ENCODE data around the gene SEMG1. TPM values are rescaled to one million over a fixed set of nuclear protein-coding genes. Genes with fewer than 3 reads are reported as not detected.

SEMG1 gene
- total and polyA plus RNA-seq, 2 of the 8 experiments (the other 6 are each of a cell fraction or from before 2014, with no cell fraction given), result 3.0 to 5.8 TPM

DNA sequence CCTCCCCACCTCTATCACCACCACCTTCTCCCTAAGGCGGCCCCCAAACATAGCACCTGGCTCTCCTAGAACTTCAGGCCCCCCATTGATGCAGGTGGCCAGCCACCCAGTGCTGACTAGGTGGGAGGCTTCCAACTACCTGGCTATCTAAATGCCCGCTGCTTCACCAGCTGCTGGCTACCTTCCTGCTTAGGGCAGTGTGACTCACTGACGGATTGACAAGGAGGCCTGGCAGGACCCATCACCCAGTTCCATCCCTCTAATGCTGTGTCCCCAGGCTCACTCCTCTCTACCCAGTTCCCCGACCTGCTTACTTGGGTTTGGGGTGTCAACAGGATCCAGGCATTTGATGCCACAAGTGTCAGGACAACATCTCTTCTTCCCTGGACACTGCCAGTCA, 46.4 kb downstream of the SEMG1 start:
- no peak overlapping the region for H2AFZ ChIP-seq (ENCODE audit: low read length)
- no peaks in the 10 kb centered on the region for H4K20me1 ChIP-seq (replicated peaks in 1 of 2; ENCODE audit: control insufficient read depth in 1 of 2, insufficient read depth in 2 of 2, low read length in 2 of 2)
- H3K79me2 ChIP-seq (ENCODE audit: control insufficient read depth in 1 of 2, insufficient read depth in 2 of 2, low read length in 2 of 2), result no peaks in the 10 kb centered on the region
- H3K18ac ChIP-seq (ENCODE audit: extremely low read depth, low read length), result no peak overlapping the region
- H3K4me2 ChIP-seq (ENCODE audit: insufficient read depth in 1 of 2, low read depth in 2 of 2, low read length in 2 of 2), result no peak overlapping the region
- no peak overlapping the region for H2BK12ac ChIP-seq (ENCODE audit: low read depth, low read length)
- H3K23ac ChIP-seq (ENCODE audit: insufficient read length), result no peak overlapping the region
- H4K8ac ChIP-seq (ENCODE audit: extremely low read depth, insufficient read depth, low read length), result no peak overlapping the region
- H3K4me1 ChIP-seq (replicated peaks in 1 of 4; ENCODE audit: control insufficient read depth in 3 of 4, insufficient read depth in 4 of 4, low read length in 3 of 4), result peaks cover 0 to under 1% (median 0%) of the 10 kb centered on the region in 4 experiments; a peak in 2 of 7 replicates
- no peak overlapping the region for H4K91ac ChIP-seq (replicated peaks; ENCODE audit: insufficient read length, low read length)
- no peak overlapping the region for H3K4me3 ChIP-seq (ENCODE audit: extremely low read depth in 1 of 4, insufficient read depth in 2 of 4, low read depth in 3 of 4, low read length in 4 of 4)
- TF ChIP-seq GABPA (IDR thresholded peaks at IDR 0.05; ENCODE audit: borderline replicate concordance, insufficient read depth, low read length), result no peak
- TF ChIP-seq, protein P1, sequence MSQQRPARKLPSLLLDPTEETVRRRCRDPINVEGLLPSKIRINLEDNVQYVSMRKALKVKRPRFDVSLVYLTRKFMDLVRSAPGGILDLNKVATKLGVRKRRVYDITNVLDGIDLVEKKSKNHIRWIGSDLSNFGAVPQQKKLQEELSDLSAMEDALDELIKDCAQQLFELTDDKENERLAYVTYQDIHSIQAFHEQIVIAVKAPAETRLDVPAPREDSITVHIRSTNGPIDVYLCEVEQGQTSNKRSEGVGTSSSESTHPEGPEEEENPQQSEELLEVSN (IDR thresholded peaks at IDR 0.05), result no peak
- no peak overlapping the region for H2AK5ac ChIP-seq (ENCODE audit: low read depth, low read length)
- 93% methylated on average over 4 of the region's 4 CpGs; no CpG with 5 or more reads in 1 of the 2 experiments for WGBS, 2 experiments (ENCODE audit: extremely low coverage in 1 of 2, insufficient coverage in 1 of 2, insufficient read length in 1 of 2, insufficient replicate concordance in 2 of 2, low coverage in 1 of 2, low lambda C conversion rate in 2 of 2, missing lambda C conversion rate in 1 of 2)
- DNase-seq (ENCODE audit: low read depth in 1 of 2, low spot score in 2 of 2) (no peak), FAIRE-seq (no peak)
- CTCF ChIA-PET (ENCODE audit: partially characterized antibody), result interaction anchor here (0.9 to 3.1 kb wide), 3 partner anchors 10 to 38 kb away, joined by 3 to 14 read pairs (median 4); no protein-coding TSS in a partner anchor
- no peaks in the 10 kb centered on the region for H3K36me3 ChIP-seq (ENCODE audit: control insufficient read depth in 2 of 4, insufficient read depth in 4 of 4, low read length in 3 of 4)
- no peaks in the 10 kb centered on the region for H3K79me1 ChIP-seq (ENCODE audit: low read depth, low read length)
- no peak overlapping the region for H2BK5ac ChIP-seq (ENCODE audit: low read depth, low read length)
- H3K14ac ChIP-seq (ENCODE audit: insufficient read length), result no peak overlapping the region
- no peak overlapping the region for H2BK15ac ChIP-seq (ENCODE audit: low read length)
- no peak overlapping the region for H3K4ac ChIP-seq (replicated peaks; ENCODE audit: insufficient read length, low read depth, low read length)
- no peak overlapping the region for H4K5ac ChIP-seq (ENCODE audit: insufficient read length, low read depth, low read length)
- H3K9me3 ChIP-seq (ENCODE audit: insufficient read depth in 2 of 2, low read depth in 1 of 2, low read length in 1 of 2), result no peaks in the 10 kb centered on the region
- POLR2A ChIA-PET (ENCODE audit: partially characterized antibody), result interaction anchor here (0.7 kb wide), 2 partner anchors 167 to 927 kb away, joined by 3 read pairs; no protein-coding TSS in a partner anchor
- H3K27ac ChIP-seq (ENCODE audit: low read depth, low read length), result no peak overlapping the region
- H3K23me2 ChIP-seq (ENCODE audit: low read depth, low read length), result no peaks in the 10 kb centered on the region
- no peak overlapping the region for H3K56ac ChIP-seq (replicated peaks; ENCODE audit: insufficient read length, low read depth, low read length)
- no peak overlapping the region for H3K9ac ChIP-seq (replicated peaks in 1 of 4; ENCODE audit: extremely low read depth in 1 of 4, low read depth in 3 of 4, low read length in 3 of 4)
- H2BK120ac ChIP-seq (replicated peaks; ENCODE audit: low read depth, low read length), result no peak overlapping the region
- peaks cover 0 to 2% (median 0%) of the 10 kb centered on the region in 4 experiments; a peak in 2 of 7 replicates for H3K27me3 ChIP-seq (replicated peaks in 1 of 4; ENCODE audit: control insufficient read depth in 3 of 4, extremely low read depth in 1 of 4, insufficient read depth in 3 of 4, low read length in 3 of 4)
- H2BK20ac ChIP-seq (ENCODE audit: low read length), result no peak overlapping the region

Measured in H1 (cell line).